ENCODE results near the gene HPX.

HPX gene

DNA sequence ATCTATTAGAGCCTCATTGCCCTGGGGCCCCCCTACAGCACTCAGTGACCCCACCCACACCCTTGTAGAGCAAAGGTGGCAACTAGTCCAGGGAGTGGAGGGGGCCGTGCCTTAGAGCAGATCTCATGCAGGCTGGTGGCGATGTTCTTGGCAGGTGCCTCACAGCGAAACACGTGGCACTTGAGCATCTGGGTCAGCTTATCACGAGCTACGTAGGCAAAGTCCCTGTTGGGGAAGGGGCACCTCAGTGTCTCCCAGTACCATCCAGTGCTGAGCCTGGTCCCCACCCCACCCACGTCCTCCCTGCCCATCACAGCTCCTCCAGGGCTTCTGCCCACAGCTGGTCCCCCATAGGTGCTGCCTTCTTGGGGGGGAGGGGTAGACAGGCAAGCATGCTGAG lies 39.3 kb downstream of the HPX start:
- DNase-seq (ENCODE audit: extremely low spot score): no peak
- ChIA-PET CTCF (interaction anchor here (0.7 to 1.3 kb wide), 2 partner anchors 38 to 42 kb away, joined by 3 read pairs; no protein-coding TSS in a partner anchor), POLR2A (interaction anchor here (1.4 kb wide), 1 partner anchor 18 kb away, joined by 6 read pairs; the partner anchor contains the start of gene APBB1)
- TF ChIP-seq CTBP1 (IDR thresholded peaks at IDR 0.05; ENCODE audit: borderline replicate concordance): no peak
- TF ChIP-seq L3MBTL2 (conservative IDR thresholded peaks at IDR 0.05): no peak
- TF ChIP-seq FOXA1 (IDR thresholded peaks at IDR 0.05): no peak
- TF ChIP-seq FOXM1 (IDR thresholded peaks at IDR 0.05; ENCODE audit: borderline replicate concordance): no peak
- TF ChIP-seq FOXK2 (IDR thresholded peaks at IDR 0.05): no peak
- no peak for TF ChIP-seq HDGF (IDR thresholded peaks at IDR 0.05; ENCODE audit: borderline replicate concordance)
- no peak for TF ChIP-seq LEF1 (IDR thresholded peaks at IDR 0.05; ENCODE audit: borderline replicate concordance)
- TF ChIP-seq ELF4 (IDR thresholded peaks at IDR 0.05): no peak
- no peak for TF ChIP-seq TARDBP (IDR thresholded peaks at IDR 0.05)
- no peak for TF ChIP-seq ZNF384 (IDR thresholded peaks at IDR 0.05)
- TF ChIP-seq, protein P1, sequence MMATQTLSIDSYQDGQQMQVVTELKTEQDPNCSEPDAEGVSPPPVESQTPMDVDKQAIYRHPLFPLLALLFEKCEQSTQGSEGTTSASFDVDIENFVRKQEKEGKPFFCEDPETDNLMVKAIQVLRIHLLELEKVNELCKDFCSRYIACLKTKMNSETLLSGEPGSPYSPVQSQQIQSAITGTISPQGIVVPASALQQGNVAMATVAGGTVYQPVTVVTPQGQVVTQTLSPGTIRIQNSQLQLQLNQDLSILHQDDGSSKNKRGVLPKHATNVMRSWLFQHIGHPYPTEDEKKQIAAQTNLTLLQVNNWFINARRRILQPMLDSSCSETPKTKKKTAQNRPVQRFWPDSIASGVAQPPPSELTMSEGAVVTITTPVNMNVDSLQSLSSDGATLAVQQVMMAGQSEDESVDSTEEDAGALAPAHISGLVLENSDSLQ (IDR thresholded peaks at IDR 0.05): no peak
- no peak for TF ChIP-seq ARNT (IDR thresholded peaks at IDR 0.05)

DNA sequence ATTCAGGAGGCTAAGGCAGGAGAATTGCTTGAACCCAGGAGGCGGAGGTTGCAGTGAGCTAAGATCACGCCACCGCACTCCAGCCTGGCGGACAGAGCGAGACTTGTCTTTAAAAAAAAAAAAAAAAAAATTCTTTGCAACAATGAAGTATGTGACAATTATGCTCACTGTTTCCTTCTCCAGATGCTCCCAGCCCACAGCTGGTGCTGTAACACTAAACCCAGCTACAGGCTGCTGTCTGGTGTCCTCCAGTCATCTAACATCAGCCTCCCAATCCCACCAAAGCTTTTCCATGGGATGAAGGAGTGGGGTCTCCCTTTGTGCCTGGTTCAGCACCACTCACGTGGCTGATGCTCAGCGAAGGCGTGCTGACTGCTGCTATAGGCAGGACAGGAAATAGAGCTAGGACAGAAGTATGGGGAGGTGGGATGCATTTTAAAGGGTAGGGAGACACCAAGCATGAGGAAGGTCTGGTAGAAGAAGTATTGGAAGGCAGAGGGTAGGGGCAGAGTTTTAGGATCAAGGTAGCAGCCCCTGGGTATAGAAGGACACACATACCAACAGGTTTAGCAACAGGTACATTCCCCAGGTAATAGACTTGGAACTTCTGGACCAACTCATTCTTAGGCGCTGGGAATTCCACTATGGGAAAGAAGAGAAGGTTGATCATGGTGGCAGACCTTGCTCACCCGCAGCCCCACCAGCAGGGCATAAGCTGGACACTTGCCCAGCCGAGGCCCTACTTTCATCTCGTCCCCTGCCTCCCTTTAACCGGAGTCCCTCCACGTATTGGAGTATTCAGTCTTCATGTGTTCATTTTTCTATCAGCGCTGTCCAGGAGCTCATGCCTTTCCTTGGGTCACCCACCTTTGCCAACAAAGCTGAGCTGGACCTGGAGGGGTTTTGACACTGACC lies 40.1 kb downstream of the HPX start:
- POLR2A ChIA-PET: interaction anchor here (1.4 to 2.1 kb wide), 3 partner anchors 11 to 18 kb away, joined by 4 to 8 read pairs (median 6); partner anchors contain the start of genes APBB1 and SMPD1
- CTCF ChIA-PET: interaction anchor here (0.7 to 1.3 kb wide), 2 partner anchors 38 to 42 kb away, joined by 3 read pairs; no protein-coding TSS in a partner anchor
- TF ChIP-seq FOXK2 (IDR thresholded peaks at IDR 0.05): no peak
- no peak for TF ChIP-seq SP1 (IDR thresholded peaks at IDR 0.05)
- TF ChIP-seq FOXM1 (IDR thresholded peaks at IDR 0.05; ENCODE audit: borderline replicate concordance): no peak
- TF ChIP-seq NFRKB (IDR thresholded peaks at IDR 0.05): no peak
- TF ChIP-seq, protein P1 (IDR thresholded peaks at IDR 0.05): no peak
- TF ChIP-seq HDGF (IDR thresholded peaks at IDR 0.05; ENCODE audit: borderline replicate concordance): no peak
- TF ChIP-seq SUZ12 (IDR thresholded peaks at IDR 0.05): no peak
- no peak for TF ChIP-seq ARNT (IDR thresholded peaks at IDR 0.05)
- no peak for TF ChIP-seq FOXA1 (IDR thresholded peaks at IDR 0.05)
- no peak for DNase-seq (ENCODE audit: extremely low spot score)

DNA sequence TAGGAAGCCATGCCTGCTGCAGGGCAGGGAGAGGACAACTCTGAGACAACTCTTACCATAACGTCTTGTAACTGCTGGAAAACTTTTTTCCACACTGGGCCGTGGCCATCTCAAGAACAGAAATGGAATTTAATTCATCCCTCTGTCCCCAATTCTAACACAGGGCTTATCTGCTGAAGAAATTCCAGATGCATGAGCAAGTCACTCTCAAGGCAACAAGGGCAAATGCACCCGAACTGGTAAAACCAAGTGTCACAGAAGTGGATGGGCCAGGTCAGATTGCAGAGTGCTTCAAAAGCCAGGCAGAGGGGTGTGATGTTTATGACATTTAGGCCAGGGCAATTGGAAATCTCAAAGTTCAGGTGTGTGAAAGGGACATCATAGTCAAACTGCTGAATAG lies 43.2 kb downstream of the HPX start:
- ChIA-PET CTCF (no interaction called here), POLR2A (no interaction called here)
- TF ChIP-seq HDGF (IDR thresholded peaks at IDR 0.05; ENCODE audit: borderline replicate concordance) (no peak), FOXM1 (IDR thresholded peaks at IDR 0.05; ENCODE audit: borderline replicate concordance) (no peak), FOXK2 (IDR thresholded peaks at IDR 0.05) (no peak)
- no peak for DNase-seq (ENCODE audit: extremely low spot score)

DNA sequence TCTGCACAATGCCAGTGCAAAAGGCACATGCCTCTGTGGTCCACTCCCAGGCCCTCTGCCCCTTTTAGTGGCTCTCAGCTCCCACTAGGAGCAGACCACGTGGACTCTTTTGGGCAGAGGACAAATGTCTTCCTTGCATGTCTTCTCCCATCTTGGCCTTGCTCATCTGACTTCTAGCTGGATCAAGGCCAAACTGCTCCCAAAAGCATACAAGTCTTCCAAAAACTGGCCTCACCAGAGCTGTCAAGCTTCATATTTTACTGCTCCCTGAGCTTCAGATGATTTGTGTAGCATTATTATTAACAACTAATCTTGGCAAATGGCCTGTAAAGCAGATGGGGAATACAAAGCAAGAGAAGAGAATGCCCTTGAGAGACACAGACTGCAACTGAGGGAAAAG lies 43.6 kb downstream of the HPX start:
- TF ChIP-seq SP1 (IDR thresholded peaks at IDR 0.05) (no peak), CTBP1 (IDR thresholded peaks at IDR 0.05; ENCODE audit: borderline replicate concordance) (no peak), NFRKB (IDR thresholded peaks at IDR 0.05) (no peak), BHLHE40 (IDR thresholded peaks at IDR 0.05; ENCODE audit: borderline replicate concordance) (no peak), ARNT (IDR thresholded peaks at IDR 0.05) (no peak), FOXK2 (IDR thresholded peaks at IDR 0.05) (no peak), TARDBP (IDR thresholded peaks at IDR 0.05) (no peak), FOXM1 (IDR thresholded peaks at IDR 0.05; ENCODE audit: borderline replicate concordance) (no peak), SUZ12 (IDR thresholded peaks at IDR 0.05) (no peak), L3MBTL2 (conservative IDR thresholded peaks at IDR 0.05) (no peak)
- TF ChIP-seq, protein P1 (IDR thresholded peaks at IDR 0.05): no peak
- no peak for DNase-seq (ENCODE audit: extremely low spot score)
- POLR2A ChIA-PET: no interaction called here
- CTCF ChIA-PET: no interaction called here

- TF ChIP-seq CTBP1 (IDR thresholded peaks at IDR 0.05; ENCODE audit: borderline replicate concordance) (no peak), NFRKB (IDR thresholded peaks at IDR 0.05) (no peak), FOXM1 (IDR thresholded peaks at IDR 0.05; ENCODE audit: borderline replicate concordance) (no peak), FOXK2 (IDR thresholded peaks at IDR 0.05) (no peak)
- CTCF ChIA-PET: no interaction called here
- DNase-seq (ENCODE audit: extremely low spot score): no peak
- POLR2A ChIA-PET: no interaction called here
Measured at GRCh38 chr11:6395470-6396060, 45.2 kb downstream of the HPX start.

GRCh38 chr11:6393989-6394670 lies 46.7 kb downstream of the HPX start:
- POLR2A ChIA-PET: interaction anchor here (1.9 kb wide), 1 partner anchor 25 kb away, joined by 9 read pairs; the partner anchor contains the start of gene APBB1
- no peak for TF ChIP-seq ELF4 (IDR thresholded peaks at IDR 0.05)
- TF ChIP-seq ARNT (IDR thresholded peaks at IDR 0.05): no peak
- no peak for TF ChIP-seq L3MBTL2 (conservative IDR thresholded peaks at IDR 0.05)
- no peak for TF ChIP-seq NFRKB (IDR thresholded peaks at IDR 0.05)
- no peak for TF ChIP-seq ZNF384 (IDR thresholded peaks at IDR 0.05)
- no peak for TF ChIP-seq FOXA1 (IDR thresholded peaks at IDR 0.05)
- TF ChIP-seq FOXK2 (IDR thresholded peaks at IDR 0.05): no peak
- TF ChIP-seq LEF1 (IDR thresholded peaks at IDR 0.05; ENCODE audit: borderline replicate concordance): no peak
- CTCF ChIA-PET: no interaction called here
- no peak for DNase-seq (ENCODE audit: extremely low spot score)
